Lower leg skin (tissue), 3 donors: ENCODE results near the gene SCYGR1.

Experiments
- POLR2A ChIP-seq, 2 donors: fragments of 450-650 bp; IDR thresholded peaks; one replicate each; pipeline ENCODE4 v1.6.1; 2016 to 2017; ENCODE audit warnings: antibody characterized with exemption in 2 of 2, mild to moderate bottlenecking in 1 of 2, moderate library complexity in 1 of 2
- TF ChIP-seq, protein P1 (sequence below), 3 donors: fragments of 450-650 bp; IDR thresholded peaks; one replicate each; pipeline ENCODE4 v1.5.1; 2016; ENCODE audit warnings: antibody characterized with exemption in 3 of 3, mild to moderate bottlenecking in 3 of 3, moderate library complexity in 2 of 3

- TF ChIP-seq, protein P1, sequence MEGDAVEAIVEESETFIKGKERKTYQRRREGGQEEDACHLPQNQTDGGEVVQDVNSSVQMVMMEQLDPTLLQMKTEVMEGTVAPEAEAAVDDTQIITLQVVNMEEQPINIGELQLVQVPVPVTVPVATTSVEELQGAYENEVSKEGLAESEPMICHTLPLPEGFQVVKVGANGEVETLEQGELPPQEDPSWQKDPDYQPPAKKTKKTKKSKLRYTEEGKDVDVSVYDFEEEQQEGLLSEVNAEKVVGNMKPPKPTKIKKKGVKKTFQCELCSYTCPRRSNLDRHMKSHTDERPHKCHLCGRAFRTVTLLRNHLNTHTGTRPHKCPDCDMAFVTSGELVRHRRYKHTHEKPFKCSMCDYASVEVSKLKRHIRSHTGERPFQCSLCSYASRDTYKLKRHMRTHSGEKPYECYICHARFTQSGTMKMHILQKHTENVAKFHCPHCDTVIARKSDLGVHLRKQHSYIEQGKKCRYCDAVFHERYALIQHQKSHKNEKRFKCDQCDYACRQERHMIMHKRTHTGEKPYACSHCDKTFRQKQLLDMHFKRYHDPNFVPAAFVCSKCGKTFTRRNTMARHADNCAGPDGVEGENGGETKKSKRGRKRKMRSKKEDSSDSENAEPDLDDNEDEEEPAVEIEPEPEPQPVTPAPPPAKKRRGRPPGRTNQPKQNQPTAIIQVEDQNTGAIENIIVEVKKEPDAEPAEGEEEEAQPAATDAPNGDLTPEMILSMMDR (IDR thresholded peaks at IDR 0.05) = no peak
- TF ChIP-seq POLR2A (IDR thresholded peaks at IDR 0.05) = no peak
These were observed 25.6 kb upstream of the SCYGR1 start for GRCh38 chr2:227413371-227413770.
